ENCODE results near the gene RHEB. TPM values are rescaled to one million over a fixed set of nuclear protein-coding genes. Genes with fewer than 3 reads are reported as not detected.
A peak's percentile ranks its signal among the peaks of the same experiment; 100 is the strongest.

Gene RHEB
- total RNA-seq, 1 donor from 2014 or later, result 96.0 TPM

DNA sequence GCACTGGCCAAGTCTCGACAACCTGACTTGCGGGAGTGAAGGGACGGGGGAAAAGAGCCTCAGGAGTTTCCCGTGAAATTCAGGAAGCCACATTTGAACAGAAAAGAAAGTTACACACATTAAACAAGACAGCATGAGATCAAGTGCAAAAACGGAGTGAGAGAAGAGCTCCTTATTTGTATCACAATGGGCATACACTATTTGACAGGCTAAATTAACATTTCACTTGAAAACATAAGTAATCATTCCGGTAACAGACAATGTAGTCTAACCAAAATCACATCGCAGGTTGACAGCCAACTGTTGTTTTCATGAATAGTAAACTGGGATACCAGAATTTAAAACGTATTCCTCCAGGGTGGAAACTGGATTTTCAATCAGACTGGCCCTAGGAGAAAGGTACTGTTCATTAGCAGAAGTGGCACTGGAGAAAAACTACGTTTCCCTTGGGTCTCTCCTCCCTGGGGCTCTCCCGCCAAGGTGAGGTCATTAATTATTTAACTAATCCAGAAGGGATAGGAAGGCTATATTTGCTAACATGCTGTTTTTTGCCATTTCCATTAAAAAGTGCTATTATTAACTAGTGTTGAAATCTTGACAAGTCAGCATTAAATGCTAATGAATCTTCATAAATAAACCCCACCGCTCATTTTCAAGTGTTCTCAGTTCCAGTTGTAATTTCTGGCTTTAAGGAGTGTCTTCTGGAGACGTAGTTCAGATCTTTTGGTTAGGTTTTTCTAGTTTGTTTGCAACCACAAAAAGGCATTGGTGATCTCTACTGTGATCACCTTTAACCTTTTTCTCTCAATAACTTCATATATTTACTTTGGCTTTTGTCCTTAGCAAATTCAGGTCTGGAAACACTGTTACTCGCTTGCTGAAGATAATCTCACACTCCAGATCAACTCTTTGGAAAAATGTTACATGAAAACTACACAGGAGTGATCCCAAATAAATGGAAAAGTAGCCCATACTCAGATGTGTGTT, 25.1 kb downstream of the RHEB start:
- DNase-seq, result no peak
- no peak overlapping the region for H3K27ac ChIP-seq

DNA sequence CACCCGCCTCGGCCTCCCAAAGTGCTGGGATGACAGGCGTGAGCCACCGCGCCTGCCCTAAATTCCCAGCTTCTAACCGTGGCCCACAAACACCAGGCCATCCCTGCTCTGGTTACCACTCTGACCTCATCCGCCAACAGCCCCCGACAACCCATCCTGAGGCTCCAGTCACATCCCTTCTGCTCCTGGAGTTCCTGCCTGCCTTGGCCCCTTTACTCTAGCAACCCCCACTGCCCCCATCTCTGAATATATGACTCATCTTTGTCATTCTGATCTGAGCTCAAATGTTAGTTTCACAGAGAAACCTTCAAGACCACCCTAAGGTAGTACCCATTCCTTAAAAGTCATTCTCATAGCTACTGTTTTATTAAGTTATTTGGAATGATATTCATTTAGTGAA, 26.6 kb downstream of the RHEB start:
- H3K4me1 ChIP-seq, result peaks cover 40% of the 10 kb centered on the region
- H3K27ac ChIP-seq, result no peak overlapping the region
- H3K4me3 ChIP-seq, result no peak overlapping the region
- DNase-seq (no peak), ATAC-seq (no peak)
- no peaks in the 10 kb centered on the region for H3K27me3 ChIP-seq (ENCODE audit: low read depth)
- TF ChIP-seq, protein P1, sequence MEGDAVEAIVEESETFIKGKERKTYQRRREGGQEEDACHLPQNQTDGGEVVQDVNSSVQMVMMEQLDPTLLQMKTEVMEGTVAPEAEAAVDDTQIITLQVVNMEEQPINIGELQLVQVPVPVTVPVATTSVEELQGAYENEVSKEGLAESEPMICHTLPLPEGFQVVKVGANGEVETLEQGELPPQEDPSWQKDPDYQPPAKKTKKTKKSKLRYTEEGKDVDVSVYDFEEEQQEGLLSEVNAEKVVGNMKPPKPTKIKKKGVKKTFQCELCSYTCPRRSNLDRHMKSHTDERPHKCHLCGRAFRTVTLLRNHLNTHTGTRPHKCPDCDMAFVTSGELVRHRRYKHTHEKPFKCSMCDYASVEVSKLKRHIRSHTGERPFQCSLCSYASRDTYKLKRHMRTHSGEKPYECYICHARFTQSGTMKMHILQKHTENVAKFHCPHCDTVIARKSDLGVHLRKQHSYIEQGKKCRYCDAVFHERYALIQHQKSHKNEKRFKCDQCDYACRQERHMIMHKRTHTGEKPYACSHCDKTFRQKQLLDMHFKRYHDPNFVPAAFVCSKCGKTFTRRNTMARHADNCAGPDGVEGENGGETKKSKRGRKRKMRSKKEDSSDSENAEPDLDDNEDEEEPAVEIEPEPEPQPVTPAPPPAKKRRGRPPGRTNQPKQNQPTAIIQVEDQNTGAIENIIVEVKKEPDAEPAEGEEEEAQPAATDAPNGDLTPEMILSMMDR (IDR thresholded peaks at IDR 0.05), result no peak
- intact Hi-C loops (cut with DNase I), result no loop called here
- no peaks in the 10 kb centered on the region for H3K9me3 ChIP-seq
- peaks cover 21% of the 10 kb centered on the region for H3K36me3 ChIP-seq

More for the DNA sequence above, 25.1 kb downstream of the RHEB start:
- H3K9me3 ChIP-seq, result no peaks in the 10 kb centered on the region
- intact Hi-C loops (cut with DNase I), result no loop called here
- H3K4me3 ChIP-seq, result no peak overlapping the region
- peaks cover 5% of the 10 kb centered on the region for H3K36me3 ChIP-seq
- ATAC-seq, result peak in 1 of 2 donors; percentile 70
- peaks cover 40% of the 10 kb centered on the region for H3K4me1 ChIP-seq
- TF ChIP-seq, protein P1 (IDR thresholded peaks at IDR 0.05), result no peak
- H3K27me3 ChIP-seq (ENCODE audit: low read depth), result no peaks in the 10 kb centered on the region

DNA sequence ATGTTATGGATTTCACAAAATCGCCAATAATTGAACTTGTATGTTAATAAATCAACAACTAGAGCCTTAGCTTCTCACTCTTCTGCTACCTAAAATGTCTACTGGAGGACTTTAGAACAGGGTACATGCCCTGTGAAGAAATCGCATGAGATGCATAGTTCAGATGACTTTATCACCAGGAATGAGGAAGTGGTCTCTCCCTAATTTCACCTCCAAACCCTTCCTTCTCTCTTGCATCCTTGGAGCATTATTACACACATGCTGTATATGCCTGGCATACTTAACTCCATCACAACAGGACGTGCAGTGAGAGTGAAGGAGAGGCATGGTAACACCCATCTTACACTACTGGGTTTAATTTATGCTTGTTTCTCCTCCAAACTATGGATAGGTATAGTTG, 27.8 kb downstream of the RHEB start:
- intact Hi-C loops (cut with DNase I), result no loop called here
- peak; percentile 70 to 77 for ATAC-seq
- H3K27me3 ChIP-seq (ENCODE audit: low read depth), result no peaks in the 10 kb centered on the region
- H3K4me1 ChIP-seq, result peaks cover 40% of the 10 kb centered on the region
- TF ChIP-seq, protein P1 (IDR thresholded peaks at IDR 0.05), result no peak
- no peaks in the 10 kb centered on the region for H3K9me3 ChIP-seq
- no peak overlapping the region for H3K27ac ChIP-seq
- H3K4me3 ChIP-seq, result no peak overlapping the region
- DNase-seq, result no peak
- H3K36me3 ChIP-seq, result peaks cover 33% of the 10 kb centered on the region

DNA sequence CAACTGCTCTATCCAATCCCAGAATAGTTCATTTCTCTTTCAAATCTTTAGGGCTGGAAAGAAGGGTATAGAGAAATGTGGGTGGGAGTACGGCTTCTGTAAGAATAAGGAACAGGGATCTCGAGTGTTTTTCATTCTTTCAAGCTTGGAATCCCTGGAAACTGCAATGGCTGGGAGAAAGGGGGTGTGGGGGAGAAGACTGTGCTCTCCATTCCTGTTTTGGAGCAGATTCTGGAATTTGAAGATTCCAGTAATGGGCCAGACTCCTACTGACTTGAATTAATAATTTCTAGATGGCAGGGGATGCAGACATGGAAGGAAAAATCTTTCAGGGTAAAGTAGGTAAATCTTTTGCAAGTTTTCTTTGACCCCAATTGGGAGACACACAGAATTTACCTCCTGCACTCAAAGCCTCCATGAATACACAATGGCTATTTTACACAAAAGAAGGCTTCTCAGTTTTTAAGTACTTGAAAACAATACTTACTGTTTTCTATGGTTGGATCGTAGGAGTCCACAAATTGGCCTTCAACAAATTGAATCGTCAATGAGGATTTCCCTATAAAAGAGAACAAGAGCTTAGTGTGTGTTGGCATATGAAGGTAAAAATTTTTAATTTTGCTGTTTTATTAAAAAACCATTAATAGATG, 29.1 kb downstream of the RHEB start:
- Histone ChIP-seq H3K27ac (no peak overlapping the region), H3K9me3 (no peaks in the 10 kb centered on the region), H3K4me3 (no peak overlapping the region), H3K27me3 (ENCODE audit: low read depth) (no peaks in the 10 kb centered on the region), H3K36me3 (peaks cover 46% of the 10 kb centered on the region), H3K4me1 (peaks cover 35% of the 10 kb centered on the region)
- intact Hi-C loops (cut with DNase I), result no loop called here
- ATAC-seq, result no peak
- TF ChIP-seq, protein P1 (IDR thresholded peaks at IDR 0.05), result no peak
- no peak for DNase-seq

DNA sequence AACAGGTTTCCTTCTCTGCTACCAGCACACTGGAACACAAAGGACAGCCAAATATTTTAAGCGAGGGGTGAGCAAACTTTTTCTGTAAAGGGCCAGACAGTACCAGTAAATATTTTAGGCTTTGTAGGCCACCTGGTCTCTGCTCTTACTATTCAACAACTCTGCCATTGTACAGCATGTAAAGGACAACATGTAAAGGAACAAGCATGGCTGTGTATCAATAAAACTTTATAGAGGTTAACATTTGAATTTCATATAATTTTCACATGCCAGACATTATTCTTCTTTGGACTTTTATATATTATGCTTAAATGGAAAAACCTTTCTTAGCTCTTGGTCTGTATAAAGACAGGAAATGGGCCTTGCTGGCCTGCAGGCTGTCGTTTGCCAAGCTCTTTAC, 30.2 kb downstream of the RHEB start:
- Histone ChIP-seq H3K9me3 (no peaks in the 10 kb centered on the region), H3K27ac (no peak overlapping the region), H3K4me1 (peaks cover 30% of the 10 kb centered on the region), H3K36me3 (peaks cover 48% of the 10 kb centered on the region), H3K27me3 (ENCODE audit: low read depth) (no peaks in the 10 kb centered on the region), H3K4me3 (no peak overlapping the region)
- TF ChIP-seq, protein P1 (IDR thresholded peaks at IDR 0.05), result no peak
- no peak for DNase-seq
- no peak for ATAC-seq
- intact Hi-C loops (cut with DNase I), result no loop called here

Measured in lower lobe of right lung (tissue), 2 donors.